ENCODE data around the gene SLC5A3.

Gene SLC5A3
- long read RNA-seq, donor 1, full-length matches to known transcripts, result 14 of 14 reads
- long read RNA-seq, donor 1, partial matches to known transcripts, result 0 of 14 reads
- long read RNA-seq, donor 1, other reads (novel, unspliced or antisense), result 0 of 14 reads
- long read RNA-seq, donor 2, full-length matches to known transcripts, result 8 of 8 reads
- long read RNA-seq, donor 2, partial matches to known transcripts, result 0 of 8 reads
- long read RNA-seq, donor 2, other reads (novel, unspliced or antisense), result 0 of 8 reads
- long read RNA-seq, donor 3, full-length matches to known transcripts, result 9 of 9 reads
- long read RNA-seq, donor 3, partial matches to known transcripts, result 0 of 9 reads
- long read RNA-seq, donor 3, other reads (novel, unspliced or antisense), result 0 of 9 reads
- long read RNA-seq, donor 4, full-length matches to known transcripts, result 5 of 5 reads
- long read RNA-seq, donor 4, partial matches to known transcripts, result 0 of 5 reads
- long read RNA-seq, donor 4, other reads (novel, unspliced or antisense), result 0 of 5 reads
- long read RNA-seq, donor 5, full-length matches to known transcripts, result 13 of 13 reads
- long read RNA-seq, donor 5, partial matches to known transcripts, result 0 of 13 reads
- long read RNA-seq, donor 5, other reads (novel, unspliced or antisense), result 0 of 13 reads
- long read RNA-seq, donor 6, full-length matches to known transcripts, result 21 of 36 reads
- long read RNA-seq, donor 6, partial matches to known transcripts, result 15 of 36 reads
- long read RNA-seq, donor 6, other reads (novel, unspliced or antisense), result 0 of 36 reads
- long read RNA-seq, donor 7, full-length matches to known transcripts, result 17 of 17 reads
- long read RNA-seq, donor 7, partial matches to known transcripts, result 0 of 17 reads
- long read RNA-seq, donor 7, other reads (novel, unspliced or antisense), result 0 of 17 reads
- long read RNA-seq, donor 8, full-length matches to known transcripts, result 9 of 9 reads
- long read RNA-seq, donor 8, partial matches to known transcripts, result 0 of 9 reads
- long read RNA-seq, donor 8, other reads (novel, unspliced or antisense), result 0 of 9 reads

DNA sequence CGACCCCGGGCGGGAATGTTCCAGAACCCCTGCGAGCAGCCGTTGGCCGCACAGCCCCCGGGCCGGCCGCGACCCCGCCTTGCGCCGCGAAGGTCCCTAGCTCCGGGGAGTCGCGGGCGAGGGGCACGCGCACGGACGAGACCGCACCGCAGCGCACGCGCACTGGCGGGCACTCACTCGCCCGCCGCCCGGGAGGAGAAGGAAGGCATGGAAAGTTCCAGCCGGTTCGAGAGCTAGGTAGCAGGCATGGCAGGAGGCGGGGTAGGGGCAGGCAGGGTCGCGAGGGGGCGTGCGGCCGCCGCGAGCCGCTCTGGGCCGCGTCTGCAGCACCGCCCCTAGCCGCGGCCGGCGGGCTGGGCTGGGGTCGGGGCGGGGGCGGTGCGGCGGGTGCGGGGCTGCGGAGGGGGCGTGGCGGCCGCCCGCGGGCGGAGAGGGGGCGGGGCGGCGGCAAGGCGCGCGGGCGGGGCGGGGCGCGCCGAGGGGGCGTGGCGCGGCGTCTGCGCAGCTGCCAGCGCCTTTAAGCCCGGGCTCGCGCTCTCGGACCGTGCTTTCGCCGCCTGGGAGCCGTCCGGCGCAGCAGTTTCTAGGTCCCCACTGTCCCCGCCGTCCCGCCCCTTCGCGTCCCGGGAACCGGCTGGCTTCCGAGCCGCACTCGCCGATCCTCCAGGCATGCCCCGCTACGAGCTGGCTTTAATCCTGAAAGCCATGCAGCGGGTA, at the start of gene SLC5A3, which contains the start of gene MRPS6:
TSS of gene SLC5A3 (plus strand) at position 547 of the 717 bp plus-strand sequence. CDS start 21,621 bp downstream, outside the sequence.
TSS of gene MRPS6 (plus strand) at position 547 of the 717 bp plus-strand sequence. CDS start at position 670, 123 bp downstream.
- DNase-seq, result peak; percentile 93

DNA sequence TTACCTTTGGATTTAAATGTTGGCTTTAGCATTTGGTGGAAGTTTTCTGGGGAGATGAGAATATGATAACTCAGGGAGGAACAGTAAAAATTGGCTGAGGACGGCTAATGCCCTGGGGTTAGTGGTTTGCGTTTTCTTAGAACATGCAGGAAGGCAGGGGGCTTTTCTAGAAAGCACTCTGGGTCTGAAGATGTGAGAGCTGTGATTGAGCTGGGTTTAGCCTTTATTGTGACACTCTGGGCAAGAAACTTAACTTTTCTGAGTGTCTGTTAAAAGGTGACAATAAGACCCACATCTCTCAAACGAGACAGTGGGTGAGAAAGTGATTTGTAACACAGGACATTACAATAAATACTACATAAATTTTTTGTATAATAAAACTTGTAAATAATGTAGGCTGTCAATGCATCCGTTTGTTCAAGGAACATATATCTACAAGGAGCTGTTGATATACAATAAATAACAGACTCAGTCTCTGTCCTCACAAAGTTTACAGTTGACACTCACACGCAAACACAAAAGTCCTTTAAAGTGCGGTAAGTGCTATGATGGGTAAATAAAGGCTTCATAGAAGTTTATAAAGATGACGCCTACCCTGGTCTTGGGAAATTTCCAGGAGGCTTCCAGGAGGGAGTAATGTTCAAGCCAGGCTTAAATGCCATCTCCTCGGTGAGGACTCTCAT, 49.5 kb upstream of the SLC5A3 start:
- DNase-seq, result no peak

GRCh38 chr21:34024374-34024693, 49.0 kb upstream of the SLC5A3 start:
- DNase-seq, result no peak

GRCh38 chr21:34027721-34028461, 45.5 kb upstream of the SLC5A3 start:
- no peak for DNase-seq

GRCh38 chr21:34029743-34030528, 43.4 kb upstream of the SLC5A3 start:
- DNase-seq, result peak; percentile 40

GRCh38 chr21:34031835-34032370, 41.5 kb upstream of the SLC5A3 start:
- no peak for DNase-seq

DNA sequence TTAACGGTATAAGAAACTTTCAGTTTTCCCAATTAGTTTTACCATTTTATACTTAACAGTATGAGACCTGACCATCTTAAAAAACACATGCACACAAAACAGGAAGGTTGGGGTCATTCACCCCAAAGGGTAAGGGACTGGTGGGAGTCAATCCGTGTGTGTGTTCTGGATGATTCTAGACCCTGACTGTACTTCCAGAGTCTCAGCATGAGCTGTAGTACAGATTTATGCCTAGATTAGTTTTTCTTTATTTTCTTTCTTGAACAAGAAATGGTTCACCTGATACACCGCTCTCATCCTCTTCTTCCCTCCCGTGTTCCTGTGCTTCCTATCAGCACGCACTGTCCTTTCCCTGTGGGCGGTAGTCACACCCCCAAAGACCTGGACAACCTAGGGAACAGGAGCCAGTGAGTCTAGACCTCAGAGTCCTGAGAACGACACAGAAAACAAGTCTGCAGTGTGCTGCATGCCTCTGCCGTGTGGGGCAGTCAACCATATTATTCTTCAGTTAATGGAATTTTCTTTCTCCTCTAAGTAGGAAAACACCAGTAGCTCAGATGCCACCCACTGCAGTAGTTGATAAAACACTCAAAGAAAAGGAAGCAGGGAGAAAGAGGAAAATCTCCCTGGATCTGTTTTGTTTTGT, 38.9 kb upstream of the SLC5A3 start:
- DNase-seq, result peak; percentile 31

DNA sequence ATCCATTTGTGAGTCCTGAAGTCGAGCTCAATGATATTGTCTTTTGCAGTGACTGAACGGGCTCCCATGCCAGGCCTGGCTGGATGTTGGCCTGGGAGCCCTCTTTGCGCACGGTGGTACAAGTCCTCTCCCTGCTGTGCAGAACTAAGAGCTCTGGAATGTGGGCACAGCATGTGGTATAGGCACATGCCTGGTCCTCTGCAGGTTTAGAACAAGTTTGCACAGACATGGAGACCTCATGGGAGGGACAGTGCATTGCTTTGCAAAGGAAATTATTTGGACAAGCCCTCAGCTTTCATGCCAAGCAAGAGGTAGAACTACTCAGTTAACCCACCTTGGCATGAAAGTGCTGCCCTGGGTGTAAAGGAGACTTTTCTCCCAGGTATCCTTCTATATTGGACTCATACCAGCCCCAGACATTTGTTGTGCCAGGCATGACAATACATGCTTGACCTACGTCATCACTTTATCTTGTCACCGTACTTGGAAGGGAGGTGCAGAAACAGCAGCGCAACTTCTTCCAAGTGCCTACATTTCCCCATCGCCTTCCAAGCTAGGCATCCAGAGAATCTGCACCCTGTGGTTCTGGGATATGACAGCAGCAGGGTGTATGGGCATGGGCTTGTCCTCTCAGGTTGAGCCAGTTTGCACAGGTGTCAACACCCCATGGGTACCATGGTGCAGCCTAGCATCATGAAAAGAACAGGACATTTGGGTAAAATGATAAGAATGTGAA, 37.6 kb upstream of the SLC5A3 start:
- no peak for DNase-seq

DNA sequence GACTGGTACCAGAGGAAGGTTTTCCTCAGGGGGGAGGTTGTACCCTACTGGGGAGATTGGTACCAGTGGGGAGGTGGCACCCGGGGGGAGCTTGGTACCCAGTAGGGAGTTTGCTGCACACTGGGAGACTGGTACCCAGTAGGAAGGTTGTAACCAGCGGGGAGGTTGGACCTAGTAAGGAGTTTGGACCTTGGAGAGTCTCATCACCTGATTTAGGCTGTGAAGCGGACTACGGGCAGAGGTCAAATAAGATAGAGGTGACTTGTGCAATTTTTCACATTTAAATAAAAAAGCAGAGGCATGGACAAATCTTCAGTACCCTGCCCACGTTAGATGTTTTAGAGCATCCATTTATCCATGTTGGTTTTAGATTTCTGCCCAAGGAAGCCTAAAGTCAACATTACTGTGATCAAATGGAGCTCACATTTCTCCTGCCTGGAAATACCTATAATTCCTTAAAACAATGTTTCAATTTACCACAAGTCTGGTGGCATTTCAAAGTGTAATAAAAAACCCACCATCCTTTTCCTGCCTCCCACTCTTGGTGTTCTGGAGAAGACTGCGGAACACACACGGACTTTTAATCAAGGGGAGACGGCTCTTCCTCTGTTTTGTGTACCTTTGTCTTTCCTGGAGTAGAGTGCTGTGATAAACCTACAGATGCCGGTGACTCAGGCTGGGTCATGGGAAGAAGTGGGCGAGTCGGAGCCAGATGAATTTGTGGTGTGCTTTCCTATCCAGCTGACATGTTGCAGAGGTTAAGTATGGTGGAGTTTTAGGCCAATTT, 36.2 kb upstream of the SLC5A3 start:
- DNase-seq, result no peak

DNA sequence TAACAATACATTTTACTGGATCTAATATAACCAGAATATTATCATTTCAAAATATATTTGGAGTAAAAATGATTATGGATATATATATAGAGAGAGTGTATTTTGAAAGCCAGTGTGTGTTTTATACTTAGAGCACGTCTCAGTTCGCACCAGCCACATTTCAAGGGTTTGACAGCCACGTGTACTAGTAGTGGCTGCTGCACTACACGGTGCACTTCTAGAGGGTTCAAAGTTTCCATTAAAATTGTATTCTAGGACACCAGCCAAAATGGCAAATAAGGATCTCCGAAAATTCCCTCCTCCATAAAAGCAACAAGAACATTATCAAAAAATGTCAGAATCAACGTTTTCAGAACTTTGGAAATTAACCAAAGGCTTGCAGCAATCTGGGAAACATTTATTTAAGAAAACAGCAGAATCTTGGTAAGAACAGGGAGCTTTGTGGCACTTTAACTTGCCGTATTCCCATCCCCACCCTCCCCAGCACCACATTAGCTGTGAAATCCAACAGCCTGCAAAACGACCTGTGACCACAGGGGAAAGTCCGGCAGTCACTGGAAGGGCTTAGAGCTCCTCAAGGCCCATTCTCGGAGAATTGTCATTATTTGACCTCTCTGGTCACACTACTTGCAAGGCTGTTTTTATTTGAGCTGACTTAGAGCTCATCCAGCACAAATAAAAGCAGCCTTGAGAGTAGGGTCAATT, 33.5 kb upstream of the SLC5A3 start:
- DNase-seq, result no peak

- no peak for DNase-seq
Observed at GRCh38 chr21:34042735-34043134, 30.6 kb upstream of the SLC5A3 start.

DNA sequence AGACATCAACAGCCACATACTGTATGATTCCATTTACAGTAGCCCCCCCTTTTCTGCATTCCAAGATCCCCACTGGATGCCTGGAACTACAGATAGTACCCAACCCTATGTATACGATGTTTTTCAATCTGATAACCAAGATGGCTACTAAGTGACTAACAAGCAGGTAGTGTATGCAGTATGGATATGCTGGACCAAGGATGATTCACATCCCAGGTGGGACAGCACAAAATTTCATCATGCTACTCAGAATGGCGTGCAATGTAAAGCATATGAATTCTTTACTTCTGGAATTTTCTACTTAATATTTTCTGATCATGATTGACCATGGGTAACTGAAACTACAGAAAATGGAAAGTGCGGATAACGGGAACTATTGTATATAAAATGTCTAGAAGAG, 30.0 kb upstream of the SLC5A3 start:
- DNase-seq, result no peak

DNA sequence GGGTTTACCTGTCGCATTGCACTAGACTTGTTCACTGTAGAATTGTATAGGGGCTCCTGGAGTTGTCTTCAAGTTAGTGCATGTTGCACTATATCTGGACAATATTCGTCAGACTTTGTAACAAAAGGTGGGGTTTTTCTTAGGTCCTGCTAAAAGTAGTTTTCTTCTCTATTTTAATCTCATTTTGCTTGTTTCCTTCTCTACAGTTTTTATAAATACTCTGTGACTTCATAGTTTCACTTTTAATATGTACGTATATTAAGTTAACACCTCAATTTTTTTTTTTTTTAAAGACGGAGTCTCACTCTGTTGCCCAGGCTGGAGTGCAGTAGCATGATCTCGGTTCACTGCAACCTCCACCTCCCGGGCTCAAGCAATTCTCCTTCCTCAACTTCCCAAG, 26.5 kb upstream of the SLC5A3 start:
- DNase-seq, result no peak

DNA sequence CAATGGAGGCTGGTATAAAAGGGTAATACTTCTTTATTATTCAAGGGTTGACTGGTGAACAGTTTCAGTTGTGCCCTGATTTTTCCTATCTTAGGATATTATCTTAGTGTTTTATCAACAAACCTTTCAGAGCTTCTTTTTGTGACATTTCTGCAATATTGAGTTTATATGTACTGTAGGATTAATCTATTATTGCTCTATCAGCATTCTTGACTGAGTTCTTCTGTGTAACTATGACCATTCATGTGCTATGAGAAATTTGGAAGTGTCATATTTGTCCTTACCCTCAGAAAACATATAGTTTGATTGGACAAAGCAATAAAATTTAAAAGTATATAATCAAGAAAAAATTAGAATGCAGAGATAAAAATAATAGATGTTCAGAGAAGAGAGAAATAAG, 25.5 kb upstream of the SLC5A3 start:
- DNase-seq, result no peak

GRCh38 chr21:34052171-34052570, 21.2 kb upstream of the SLC5A3 start:
- DNase-seq, result no peak

DNA sequence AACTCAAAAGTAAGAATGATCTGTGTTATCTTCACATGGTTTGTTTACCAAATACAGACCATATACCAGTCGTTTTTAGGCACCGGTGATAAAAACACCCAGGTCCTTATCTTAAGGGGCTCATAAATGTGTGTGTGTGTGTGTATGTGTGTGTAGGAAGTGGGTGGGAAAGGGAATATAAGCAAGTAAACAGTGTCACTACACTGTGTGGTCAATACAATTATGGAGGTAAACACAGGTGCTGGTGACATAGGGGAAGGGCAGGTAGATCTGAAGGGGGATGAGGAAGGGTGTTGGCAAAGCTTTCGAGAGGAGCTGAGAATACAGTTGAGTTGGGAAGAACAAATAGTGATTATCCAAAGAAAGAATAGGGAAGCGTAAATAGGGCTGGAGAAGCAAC, 19.1 kb upstream of the SLC5A3 start:
- DNase-seq, result no peak

GRCh38 chr21:34055615-34056014, 17.8 kb upstream of the SLC5A3 start:
- no peak for DNase-seq

Measured in right kidney (tissue), 9 donors.